Neural crest cell (in vitro differentiated cells): Measurements from ENCODE around the gene CYP2S1. TPM values are rescaled to one million over a fixed set of nuclear protein-coding genes. Genes with fewer than 3 reads are reported as not detected.
"Not testable (repeated sequence)": the region's sequence is repeated elsewhere in the genome, so short reads cannot be mapped to it uniquely, and the experiment has no call there.

Experiments
- DNase-seq: peaks from one replicate; pipeline ENCODE4 v3.0.0; 2021; ENCODE audit warnings: low read depth, mixed read lengths, low spot score
- H3K27ac Mint-ChIP-seq: one replicate; pipeline ENCODE4 v1.8.0; 2021; ENCODE audit warnings: mild to moderate bottlenecking, mixed read lengths; ENCODE audit not compliant: unreplicated experiment
- H3K27me3 Mint-ChIP-seq: 2 replicates; pipeline ENCODE4 v1.8.0; 2021; ENCODE audit warnings: low read depth, mild to moderate bottlenecking, mixed read lengths
- H3K36me3 Mint-ChIP-seq: 2 replicates; pipeline ENCODE4 v1.8.0; 2021; ENCODE audit warnings: low read depth, mild to moderate bottlenecking, mixed read lengths
- H3K4me1 Mint-ChIP-seq: 2 replicates; pipeline ENCODE4 v1.8.0; 2021; ENCODE audit warnings: mixed read lengths
- H3K4me3 Mint-ChIP-seq: one replicate; pipeline ENCODE4 v1.8.0; 2021; ENCODE audit warnings: mild to moderate bottlenecking, mixed read lengths
- H3K9me3 Mint-ChIP-seq: 2 replicates; pipeline ENCODE4 v1.8.0; 2021; ENCODE audit warnings: mixed read lengths
- CTCF ChIP-seq: fragments of 200-600 bp; sonication (generic); conservative IDR thresholded peaks from 2 replicates; pipeline ENCODE4 v1.5.0; 2021; ENCODE audit warnings: antibody characterized with exemption, mild to moderate bottlenecking
- total RNA-seq: library from RNA; stranded (reverse); gene quantifications from 2 replicates; pipeline ENCODE4 v1.2.1, GENCODE V29; 2021

CYP2S1 gene
- total RNA-seq, 1 donor from 2014 or later = not detected

- no peak for DNase-seq
- peaks cover 33% of the 10 kb centered on the region for H3K27me3 Mint-ChIP-seq
- H3K9me3 Mint-ChIP-seq = no peaks in the 10 kb centered on the region
- no peak for TF ChIP-seq CTCF
- no peaks in the 10 kb centered on the region for H3K36me3 Mint-ChIP-seq
- H3K4me3 Mint-ChIP-seq = peak overlapping the region; percentile 75
- peaks cover 49% of the 10 kb centered on the region for H3K4me1 Mint-ChIP-seq
- peak overlapping the region; percentile 13 for H3K27ac Mint-ChIP-seq
Observed at GRCh38 chr19:41225238-41226052, 32.4 kb downstream of the CYP2S1 start.

- peak overlapping the region; percentile 86 for H3K4me3 Mint-ChIP-seq
- no peaks in the 10 kb centered on the region for H3K36me3 Mint-ChIP-seq
- DNase-seq = peak; percentile 31
- H3K27ac Mint-ChIP-seq = peak overlapping the region; percentile 58
- no peaks in the 10 kb centered on the region for H3K9me3 Mint-ChIP-seq
- peak; percentile 44 for TF ChIP-seq CTCF
- H3K4me1 Mint-ChIP-seq = peaks cover 44% of the 10 kb centered on the region
- peaks cover 25% of the 10 kb centered on the region for H3K27me3 Mint-ChIP-seq
Observed at GRCh38 chr19:41226053-41226873, 33.2 kb downstream of the CYP2S1 start.

- peaks cover 41% of the 10 kb centered on the region for H3K4me1 Mint-ChIP-seq
- no peaks in the 10 kb centered on the region for H3K9me3 Mint-ChIP-seq
- no peak overlapping the region for H3K27ac Mint-ChIP-seq
- H3K4me3 Mint-ChIP-seq = peak overlapping the region; percentile 86
- H3K27me3 Mint-ChIP-seq = peaks cover 23% of the 10 kb centered on the region
- H3K36me3 Mint-ChIP-seq = no peaks in the 10 kb centered on the region
- TF ChIP-seq CTCF = no peak
- DNase-seq = no peak
Observed at GRCh38 chr19:41226874-41227390, 33.9 kb downstream of the CYP2S1 start.

- H3K9me3 Mint-ChIP-seq = no peaks in the 10 kb centered on the region
- DNase-seq = no peak
- H3K36me3 Mint-ChIP-seq = no peaks in the 10 kb centered on the region
- peaks cover 23% of the 10 kb centered on the region for H3K27me3 Mint-ChIP-seq
- H3K27ac Mint-ChIP-seq = no peak overlapping the region
- H3K4me3 Mint-ChIP-seq = no peak overlapping the region
- H3K4me1 Mint-ChIP-seq = peaks cover 30% of the 10 kb centered on the region
- TF ChIP-seq CTCF = no peak
Observed at GRCh38 chr19:41228486-41228885, 35.5 kb downstream of the CYP2S1 start.

- not testable (repeated sequence) for H3K9me3 Mint-ChIP-seq, H3K27ac Mint-ChIP-seq, H3K36me3 Mint-ChIP-seq, DNase-seq, H3K4me3 Mint-ChIP-seq
- H3K27me3 Mint-ChIP-seq = peaks cover 16% of the 10 kb centered on the region
- peaks cover 22% of the 10 kb centered on the region for H3K4me1 Mint-ChIP-seq
Observed at GRCh38 chr19:41229338-41229737, 36.3 kb downstream of the CYP2S1 start.
